HepG2 (cell line): ENCODE data around the gene HUNK. TPM values are rescaled to one million over a fixed set of nuclear protein-coding genes. Genes with fewer than 3 reads are reported as not detected.

Experiments
- AHDC1 ChIP-seq: sonication (generic); formaldehyde crosslinking; IDR thresholded peaks from 2 replicates; pipeline ENCODE4 v1.5.1; 2020; ENCODE audit warnings: mild to moderate bottlenecking, missing genetic modification reagents, borderline replicate concordance
- ATF7-NPFF ChIP-seq: sonication (generic); formaldehyde crosslinking; IDR thresholded peaks from 2 replicates; pipeline ENCODE4 v1.8.1; 2023; ENCODE audit warnings: mild to moderate bottlenecking, low read depth, missing genetic modification reagents, moderate library complexity
- FOXP4 ChIP-seq: sonication (generic); formaldehyde crosslinking; IDR thresholded peaks from 2 replicates; pipeline ENCODE4 v1.4.0; 2020; ENCODE audit warnings: missing genetic modification reagents
- MED1 ChIP-seq: sonication (generic); formaldehyde crosslinking; IDR thresholded peaks from 2 replicates; pipeline ENCODE4 v1.4.0; 2020; ENCODE audit warnings: missing genetic modification reagents
- RNF2 ChIP-seq: fragments of 450-650 bp; conservative IDR thresholded peaks from 2 replicates; pipeline ENCODE4 v1.6.1; 2016; ENCODE audit warnings: low read depth
- SP4 ChIP-seq: sonication (generic); formaldehyde crosslinking; IDR thresholded peaks from 2 replicates; pipeline ENCODE4 v1.8.1; 2023; ENCODE audit warnings: mild to moderate bottlenecking, missing genetic modification reagents
- XRCC5 ChIP-seq: fragments of 200-400 bp; formaldehyde crosslinking; optimal IDR thresholded peaks from 2 replicates; pipeline ENCODE3; 2017; ENCODE audit warnings: mild to moderate bottlenecking, low read length
- ZBTB38 ChIP-seq: sonication (generic); formaldehyde crosslinking; IDR thresholded peaks from 2 replicates; pipeline ENCODE4 v1.5.1; 2020; ENCODE audit warnings: mild to moderate bottlenecking, missing genetic modification reagents
- ZBTB42 ChIP-seq: sonication (generic); formaldehyde crosslinking; IDR thresholded peaks from 2 replicates; pipeline ENCODE4 v1.5.0; 2020; ENCODE audit warnings: mild to moderate bottlenecking, missing genetic modification reagents
- ZNF431 ChIP-seq: sonication (generic); formaldehyde crosslinking; IDR thresholded peaks from 2 replicates; pipeline ENCODE4 v1.9.0; 2022; ENCODE audit warnings: missing genetic modification reagents, low read depth, mild to moderate bottlenecking, borderline replicate concordance
- ZNF549 ChIP-seq: sonication (generic); formaldehyde crosslinking; IDR thresholded peaks from 2 replicates; pipeline ENCODE4 v1.5.0; 2020; ENCODE audit warnings: missing genetic modification reagents
- ZNF891 ChIP-seq: sonication (generic); formaldehyde crosslinking; IDR thresholded peaks from 2 replicates; pipeline ENCODE4 v1.5.0; 2020; ENCODE audit warnings: mild to moderate bottlenecking, missing genetic modification reagents
- polyA plus RNA-seq, 8 experiments: library from polyadenylated mRNA; depleted of rRNA in 3 of 8; stranded (reverse) in 7 of 8; unstranded in 1 of 8; fragments of >200 nt; fragmentation: Illumina TruSeq in 4 of 8; extraction: Trizol in 4 of 8; gene quantifications; 2 replicates each; pipeline versions ENCODE4 v1.2.1 to v1.2.3, GENCODE V29; 2011 to 2016; ENCODE audit warnings: low read depth in 4 of 8, missing spikeins in 1 of 8, mixed read lengths in 1 of 8; ENCODE audit not compliant: insufficient read depth in 1 of 8
- total RNA-seq, 5 experiments: library from RNA; depleted of rRNA; stranded (reverse); fragments of >200 nt; fragmentation: Illumina TruSeq; extraction: Trizol; gene quantifications; 2 replicates each; pipeline ENCODE4 v1.2.3, GENCODE V29; 2016; ENCODE audit warnings: low read depth in 1 of 5

The HUNK gene
- total and polyA plus RNA-seq, 2 of the 13 experiments (the other 11 are each of a cell fraction or from before 2014, with no cell fraction given), result 1.8 to 1.9 TPM

GRCh38 chr21:31915566-31915965 is 42.7 kb downstream of the HUNK start (continued):
- TF ChIP-seq AHDC1 (CRISPR knock-in tag), result peak; percentile 51; the same call in 1 of the 2 replicates
- no peak for TF ChIP-seq RNF2
- no peak for TF ChIP-seq XRCC5
- TF ChIP-seq MED1 (CRISPR knock-in tag), result no peak
- no peak for TF ChIP-seq ZNF891
- no peak for TF ChIP-seq ATF7-NPFF (CRISPR knock-in tag)
- no peak for TF ChIP-seq SP4 (CRISPR knock-in tag)
- no peak for TF ChIP-seq ZNF549 (CRISPR knock-in tag)
- TF ChIP-seq ZBTB42 (CRISPR knock-in tag), result no peak
- no peak for TF ChIP-seq ZBTB38
- no peak for TF ChIP-seq ZNF431 (CRISPR knock-in tag)
- TF ChIP-seq FOXP4, result no peak
